ENCODE results near the gene SH3YL1.

SH3YL1 gene

GRCh38 chr2:258933-259332 lies 4.9 kb downstream of the SH3YL1 start:
- no peak for DNase-seq (ENCODE audit: low spot score)

DNA sequence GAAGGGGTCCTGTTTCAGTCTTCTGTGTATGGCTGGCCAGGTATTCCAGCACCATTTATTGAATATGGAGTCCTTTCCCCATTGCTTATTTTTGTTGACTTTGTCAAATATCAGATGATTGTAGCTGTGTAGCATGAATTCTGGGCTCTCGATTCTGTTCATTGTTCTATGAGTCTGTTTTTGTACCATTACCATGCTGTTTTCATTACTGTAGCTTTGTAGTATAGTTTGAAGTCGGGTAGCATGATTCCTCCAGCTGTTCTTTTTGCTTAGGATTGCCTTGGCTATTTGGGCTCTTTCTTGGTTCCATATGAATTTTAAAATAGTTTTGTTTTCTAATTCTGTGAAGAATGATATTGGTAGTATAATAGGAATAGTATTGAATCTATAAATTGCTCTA lies 6.0 kb downstream of the SH3YL1 start:
- no peak for DNase-seq (ENCODE audit: low spot score)

- no peak for DNase-seq (ENCODE audit: low spot score)
Measured at GRCh38 chr2:257429-257828, 6.4 kb downstream of the SH3YL1 start.

- DNase-seq (ENCODE audit: low spot score), result no peak
Measured at GRCh38 chr2:256094-256493, 7.7 kb downstream of the SH3YL1 start.

GRCh38 chr2:255195-255594 lies 8.6 kb downstream of the SH3YL1 start:
- DNase-seq (ENCODE audit: low spot score), result no peak

DNA sequence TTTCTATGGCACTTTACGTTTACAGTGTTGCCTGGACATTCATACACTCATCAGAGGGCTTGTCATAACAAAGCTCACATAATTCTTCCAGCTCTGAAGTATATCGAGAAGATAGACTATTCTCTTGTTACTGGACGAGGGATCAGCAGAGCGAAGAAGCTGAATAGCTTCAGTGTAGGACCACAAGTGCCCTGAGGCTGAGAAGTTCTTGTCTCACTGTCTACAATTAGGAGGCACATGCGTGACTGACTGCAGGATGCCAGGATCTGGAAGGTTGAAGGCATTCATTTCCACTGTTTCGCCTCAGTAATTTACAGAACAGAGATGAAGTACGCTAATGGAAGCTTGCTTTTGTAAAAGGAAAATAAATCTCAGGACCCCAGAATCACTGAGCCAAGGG lies 9.6 kb downstream of the SH3YL1 start:
- DNase-seq (ENCODE audit: low spot score), result no peak

DNA sequence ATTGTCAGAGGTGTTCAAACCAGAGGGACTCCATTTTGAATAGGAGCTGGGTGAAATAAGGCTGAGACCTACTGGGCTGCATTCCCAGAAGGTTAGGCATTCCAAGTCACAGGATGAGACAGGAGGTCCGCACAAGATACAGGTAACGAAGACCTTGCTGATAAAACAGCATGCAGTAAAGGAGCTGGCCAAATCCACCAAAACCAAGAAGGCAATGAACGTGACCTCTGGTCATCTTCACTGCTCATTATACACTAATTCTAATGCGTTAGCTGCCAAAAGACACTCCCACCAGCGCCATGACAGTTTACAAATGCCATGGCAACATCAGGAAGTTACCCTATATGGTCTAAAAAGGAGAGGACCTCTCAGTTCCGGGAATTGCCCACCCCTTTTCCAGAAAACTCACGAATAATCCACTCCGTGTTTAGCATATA lies 10.6 kb downstream of the SH3YL1 start:
- no peak for DNase-seq (ENCODE audit: low spot score)

GRCh38 chr2:252001-252602 lies 11.7 kb downstream of the SH3YL1 start:
- DNase-seq (ENCODE audit: low spot score), result no peak

DNA sequence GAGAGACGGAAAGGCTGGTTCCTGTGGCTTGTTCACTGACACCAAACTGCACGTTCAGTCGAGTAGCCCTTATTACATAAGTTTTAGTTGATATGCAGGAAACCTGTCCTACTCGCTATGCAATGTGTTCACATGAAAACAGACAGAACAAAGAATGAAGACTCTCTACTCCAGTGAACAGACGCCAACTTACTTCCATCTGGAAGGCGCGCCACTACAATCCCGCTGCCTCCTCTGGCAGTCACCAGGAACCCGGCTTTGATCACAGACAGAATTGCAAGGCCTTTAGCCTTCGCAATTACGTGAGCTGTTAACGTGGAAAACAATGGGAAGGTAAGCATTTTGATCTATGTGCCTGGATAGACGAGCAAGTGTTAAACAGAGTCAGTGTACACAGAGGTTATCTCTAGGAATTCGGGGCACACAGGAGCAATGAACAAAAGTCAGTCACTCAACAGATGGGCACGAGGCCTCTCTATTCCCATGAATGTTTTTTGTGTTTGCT lies 14.2 kb downstream of the SH3YL1 start:
- no peak for DNase-seq (ENCODE audit: low spot score)

DNA sequence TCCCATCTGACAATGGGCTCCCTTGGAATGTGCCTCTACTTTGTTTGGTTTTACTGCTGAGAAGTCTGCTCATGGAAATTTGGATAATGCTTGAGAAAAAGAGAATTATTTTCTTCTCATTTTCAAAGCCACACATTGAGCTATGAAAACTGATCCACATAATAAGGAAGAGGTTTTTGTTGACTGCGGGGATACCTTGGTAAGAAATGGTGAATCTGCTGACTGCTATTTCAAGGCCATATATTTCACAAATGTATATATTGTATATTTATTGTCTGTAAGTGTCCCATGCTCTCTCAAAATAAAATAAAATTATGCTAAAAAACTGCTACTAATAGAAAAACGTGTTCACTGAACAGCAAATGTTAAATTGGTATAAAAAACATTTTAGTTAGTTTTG lies 15.1 kb downstream of the SH3YL1 start:
- DNase-seq (ENCODE audit: low spot score), result no peak

- peak; percentile 59 for DNase-seq (ENCODE audit: low spot score)
Measured at GRCh38 chr2:246489-247144, 17.2 kb downstream of the SH3YL1 start.

GRCh38 chr2:244547-244946 lies 19.3 kb downstream of the SH3YL1 start:
- no peak for DNase-seq (ENCODE audit: low spot score)

DNA sequence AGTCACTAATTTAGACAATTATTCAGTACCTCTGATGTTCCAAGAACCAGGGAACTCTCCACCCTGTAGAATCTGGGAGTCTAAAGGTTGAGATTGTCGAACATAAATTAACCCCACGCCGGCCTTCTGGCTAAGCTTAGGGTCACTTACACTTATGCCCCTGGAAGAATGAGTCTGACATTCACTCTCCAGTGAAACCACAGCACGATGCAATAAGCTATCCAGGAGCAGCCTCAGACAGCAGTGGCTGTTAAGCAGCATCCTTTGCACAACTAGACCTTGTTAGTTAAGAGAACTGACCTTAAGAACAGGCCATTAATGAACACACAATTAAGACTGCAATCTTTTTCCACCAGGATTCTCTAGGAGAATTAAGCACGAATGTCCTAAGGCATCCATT lies 25.0 kb downstream of the SH3YL1 start:
- no peak for DNase-seq (ENCODE audit: low spot score)

GRCh38 chr2:238431-238830 lies 25.4 kb downstream of the SH3YL1 start:
- no peak for DNase-seq (ENCODE audit: low spot score)

GRCh38 chr2:237878-238277 lies 26.0 kb downstream of the SH3YL1 start:
- no peak for DNase-seq (ENCODE audit: low spot score)

DNA sequence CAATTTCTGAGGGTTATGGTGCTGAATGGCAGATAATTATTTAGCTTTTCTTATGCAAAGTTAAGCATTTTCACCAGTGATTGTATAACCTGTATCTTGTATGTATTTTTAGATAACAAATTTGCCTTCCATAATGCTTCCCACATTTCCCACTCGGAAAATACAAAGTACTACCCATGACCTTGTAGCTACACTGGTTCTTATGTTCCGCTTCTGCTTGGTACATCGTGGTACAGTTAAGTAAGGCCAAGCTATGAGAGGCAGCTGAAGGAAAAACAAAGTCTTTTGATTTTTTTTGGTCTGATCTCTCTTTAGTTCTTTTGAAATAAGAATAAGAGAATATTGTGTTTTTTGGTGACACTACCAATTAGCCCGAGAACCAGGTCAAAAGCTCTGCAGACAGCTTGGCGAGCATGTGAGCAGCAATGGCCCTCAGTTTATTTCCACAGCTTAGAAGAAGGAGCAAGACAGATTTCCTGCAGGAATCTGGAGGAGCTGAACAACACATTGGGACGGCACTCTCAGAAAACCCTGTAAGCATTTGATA lies 26.8 kb downstream of the SH3YL1 start:
- DNase-seq (ENCODE audit: low spot score), result no peak

DNA sequence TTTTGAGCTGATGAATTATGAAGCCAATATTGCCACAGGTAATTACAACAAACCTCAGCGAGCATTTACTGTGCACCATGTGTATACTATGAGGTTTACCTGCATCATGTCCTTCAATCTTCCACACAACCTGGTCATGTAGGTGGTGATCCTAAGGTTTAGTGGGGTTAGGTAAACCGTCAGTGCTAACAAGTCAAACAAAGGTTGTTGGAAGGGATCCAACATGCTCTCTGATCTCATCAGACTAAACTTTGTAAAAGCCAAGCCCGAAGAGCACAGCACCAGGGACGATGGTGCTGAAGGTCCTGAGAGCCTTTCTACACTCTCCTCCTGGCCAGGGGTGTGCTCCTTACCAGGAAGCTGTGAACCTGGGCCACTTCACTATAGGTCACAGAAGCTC lies 29.4 kb downstream of the SH3YL1 start:
- no peak for DNase-seq (ENCODE audit: low spot score)

DNA sequence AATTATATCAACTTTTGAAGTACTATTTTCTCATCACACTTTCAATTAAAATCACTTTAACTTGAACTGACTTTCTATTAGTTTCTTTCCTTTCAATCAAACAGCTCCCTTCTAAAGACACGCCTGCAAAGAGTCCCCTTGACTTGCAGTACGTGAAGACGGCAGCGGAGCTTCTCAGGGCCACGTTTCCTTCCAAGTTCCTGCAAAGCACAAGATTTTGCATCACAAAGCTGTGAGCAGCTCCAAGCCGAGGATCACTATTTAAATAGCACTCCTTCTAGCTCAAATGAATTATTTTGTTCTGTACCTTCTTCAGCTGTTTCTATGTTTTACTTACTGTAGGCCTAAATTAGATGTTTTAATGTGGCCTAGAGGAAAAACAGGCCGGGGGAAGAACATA lies 30.8 kb downstream of the SH3YL1 start:
- DNase-seq (ENCODE audit: low spot score), result no peak

GRCh38 chr2:231521-232185 lies 32.2 kb downstream of the SH3YL1 start:
- no peak for DNase-seq (ENCODE audit: low spot score)

DNA sequence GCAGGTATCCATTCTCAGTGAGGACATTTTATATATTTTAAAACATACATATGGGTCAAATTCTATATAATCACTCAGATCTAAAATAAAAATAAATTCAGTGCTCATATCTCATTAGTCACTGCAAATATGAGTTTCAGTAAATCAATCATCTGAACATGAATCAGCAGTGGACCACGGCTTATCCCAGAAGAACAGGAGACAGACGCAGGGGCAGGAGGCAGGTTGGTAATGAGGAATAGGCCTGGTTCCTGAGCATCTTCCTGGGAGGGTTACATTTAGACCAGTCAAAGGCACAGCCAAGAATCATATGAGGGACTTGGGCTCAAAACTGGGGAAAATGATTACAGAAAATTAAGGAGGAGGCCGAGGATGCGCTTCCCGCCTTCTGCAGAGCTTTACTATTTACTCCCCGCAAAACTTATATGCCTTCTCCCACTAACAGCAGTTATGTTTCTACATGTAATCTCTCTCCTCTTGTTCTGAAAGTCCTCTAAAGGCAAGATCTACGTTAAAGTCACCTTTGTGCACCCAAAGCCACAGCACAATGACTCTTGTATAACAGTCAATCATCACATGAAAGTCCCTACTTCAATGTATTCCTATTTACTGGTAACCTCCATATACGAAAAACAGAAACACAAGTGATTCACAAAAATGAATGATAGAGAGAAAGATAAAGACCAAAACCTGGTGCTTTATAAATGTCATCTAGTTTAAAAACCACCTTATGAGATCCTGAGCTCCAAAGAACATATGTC lies 35.1 kb downstream of the SH3YL1 start:
- no peak for DNase-seq (ENCODE audit: low spot score)

- DNase-seq (ENCODE audit: low spot score), result no peak
Measured at GRCh38 chr2:228115-228514, 35.7 kb downstream of the SH3YL1 start.

- no peak for DNase-seq (ENCODE audit: low spot score)
Measured at GRCh38 chr2:223971-224760, 39.7 kb downstream of the SH3YL1 start.
